ENCODE results near the gene FAN1.

The FAN1 gene

GRCh38 chr15:30921781-30922479, 18.2 kb downstream of the FAN1 start:
- no peak for DNase-seq

- no peak for DNase-seq
Measured at GRCh38 chr15:30922480-30923311, 19.0 kb downstream of the FAN1 start.

DNA sequence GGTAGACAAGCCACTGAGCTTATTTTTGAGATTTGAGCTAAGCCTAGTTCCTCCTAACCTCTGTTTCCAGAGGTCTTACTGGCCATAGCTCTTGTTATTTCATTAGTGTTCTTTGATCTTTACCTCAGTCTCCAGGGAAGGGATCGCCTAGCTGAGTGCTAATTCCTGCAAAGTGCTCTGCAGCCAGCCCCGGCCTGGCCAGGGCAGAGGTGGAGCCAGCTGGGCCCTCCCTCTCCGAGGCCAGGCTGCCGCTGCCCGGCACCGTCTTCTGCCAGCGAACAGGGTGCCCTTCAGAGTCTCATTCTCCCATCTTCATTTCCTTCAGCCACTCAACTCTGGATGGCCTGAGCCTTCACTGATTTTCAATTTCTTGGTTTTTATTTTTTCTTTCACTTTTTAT, 19.7 kb downstream of the FAN1 start:
- DNase-seq, result no peak

DNA sequence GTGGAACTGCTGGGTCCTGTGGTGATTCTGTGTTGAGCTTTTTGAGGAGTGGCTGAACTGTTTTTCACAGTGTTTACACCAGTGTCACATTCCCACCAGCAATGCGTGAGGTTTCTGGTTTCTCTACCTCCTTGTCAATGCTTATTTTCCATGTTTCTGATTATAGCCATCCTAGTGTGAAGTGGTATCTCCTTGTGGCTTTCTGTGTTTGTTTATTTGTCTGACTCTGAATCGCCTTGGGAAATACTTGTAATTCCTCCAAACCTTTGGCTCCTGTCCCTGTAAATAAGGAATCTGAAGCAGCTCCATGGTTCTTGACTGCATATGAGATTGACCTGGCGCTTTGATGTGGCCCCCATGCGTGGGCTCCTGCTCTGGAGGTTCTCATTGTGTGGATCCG, 20.6 kb downstream of the FAN1 start:
- DNase-seq, result no peak

DNA sequence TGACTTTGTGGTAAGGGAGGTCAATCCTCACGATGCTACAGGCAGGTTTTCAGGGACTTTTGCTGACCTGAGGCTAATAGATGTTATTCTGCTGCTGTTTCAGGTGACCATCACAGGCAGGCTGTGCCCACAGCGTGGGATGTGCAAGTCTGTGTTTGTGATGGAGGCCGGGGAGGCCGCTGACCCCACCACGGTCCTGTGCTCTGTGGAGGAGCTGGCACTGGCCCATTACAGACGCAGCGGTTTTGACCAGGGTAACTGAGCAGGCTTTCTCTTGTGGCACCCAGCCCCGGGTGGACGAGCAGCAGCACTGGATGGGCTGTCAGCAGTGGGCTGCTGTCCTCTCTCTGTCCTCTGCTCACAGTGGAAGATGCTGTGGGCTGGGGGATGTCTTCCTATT, 22.0 kb downstream of the FAN1 start:
- DNase-seq, result no peak

- no peak for DNase-seq
Measured at GRCh38 chr15:30926161-30926560, 22.4 kb downstream of the FAN1 start.

GRCh38 chr15:30927148-30927761, 23.5 kb downstream of the FAN1 start:
- DNase-seq, result no peak

- DNase-seq, result no peak
Measured at GRCh38 chr15:30928076-30928475, 24.4 kb downstream of the FAN1 start.

DNA sequence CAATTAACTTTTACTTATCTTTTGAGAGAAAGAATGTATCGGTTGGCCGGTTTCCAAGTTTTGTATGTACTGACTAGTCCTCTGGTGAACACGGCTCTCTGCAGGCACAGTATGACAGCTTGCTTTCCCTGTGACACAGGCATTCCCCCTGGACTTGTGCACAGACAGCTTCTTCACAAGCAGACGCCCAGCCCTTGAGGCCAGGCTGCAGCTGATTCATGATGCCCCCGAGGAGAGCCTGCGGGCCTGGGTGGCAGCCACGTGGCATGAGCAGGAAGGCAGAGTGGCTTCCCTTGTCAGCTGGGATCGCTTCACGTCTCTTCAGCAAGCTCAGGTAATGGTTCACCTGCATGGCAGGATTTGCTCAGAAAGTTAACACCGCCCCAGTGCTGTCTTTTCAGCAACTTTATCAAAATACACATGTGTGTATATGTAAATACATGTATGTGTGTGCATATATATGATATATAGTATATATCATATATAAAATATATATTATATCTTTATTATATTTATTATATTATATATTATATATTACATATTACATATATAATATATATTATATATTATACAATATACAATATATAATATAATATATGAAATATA, 25.5 kb downstream of the FAN1 start:
- DNase-seq, result peak; percentile 84

- no peak for DNase-seq
Measured at GRCh38 chr15:30929982-30930381, 26.3 kb downstream of the FAN1 start.

DNA sequence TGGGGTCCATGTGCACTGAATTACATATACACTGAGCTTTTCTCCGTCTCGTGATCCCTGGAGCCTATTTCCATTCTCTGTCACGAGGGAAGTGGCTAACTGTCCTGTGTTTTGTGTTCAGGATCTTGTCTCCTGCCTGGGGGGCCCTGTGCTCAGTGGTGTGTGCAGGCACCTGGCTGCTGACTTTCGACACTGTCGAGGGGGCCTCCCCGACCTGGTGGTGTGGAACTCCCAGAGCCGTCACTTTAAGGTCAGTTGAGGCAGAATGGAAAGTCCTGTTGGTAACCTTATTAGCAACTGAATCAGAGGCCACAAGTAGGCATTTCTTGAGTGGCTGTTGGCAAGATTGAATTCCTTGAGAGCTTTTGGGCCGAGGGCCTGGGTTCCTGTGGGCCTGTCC, 26.7 kb downstream of the FAN1 start:
- DNase-seq, result no peak

GRCh38 chr15:30933293-30933692, 29.6 kb downstream of the FAN1 start:
- DNase-seq, result no peak

- no peak for DNase-seq
Measured at GRCh38 chr15:30939161-30939560, 35.4 kb downstream of the FAN1 start.

DNA sequence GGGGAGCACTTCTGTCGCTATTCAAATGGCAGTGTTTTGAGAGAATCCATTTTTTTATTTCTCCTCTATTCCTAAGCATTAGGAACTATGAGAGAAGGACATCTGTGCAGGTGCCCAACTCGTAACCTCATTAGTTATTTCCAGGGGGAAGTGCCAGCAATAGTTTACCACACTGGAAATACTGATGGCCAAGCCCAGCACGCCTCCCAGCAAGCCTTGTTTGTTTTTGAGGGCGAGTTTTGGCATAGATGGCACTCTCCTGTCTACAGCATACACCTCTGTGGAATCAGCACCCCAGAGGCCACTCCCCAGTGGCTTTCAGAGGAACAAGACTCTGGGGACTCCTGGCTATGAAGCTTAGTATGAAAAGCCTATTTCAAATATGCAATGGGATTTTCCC, 36.6 kb downstream of the FAN1 start:
- no peak for DNase-seq

- no peak for DNase-seq
Measured at GRCh38 chr15:30941520-30941919, 37.8 kb downstream of the FAN1 start.

DNA sequence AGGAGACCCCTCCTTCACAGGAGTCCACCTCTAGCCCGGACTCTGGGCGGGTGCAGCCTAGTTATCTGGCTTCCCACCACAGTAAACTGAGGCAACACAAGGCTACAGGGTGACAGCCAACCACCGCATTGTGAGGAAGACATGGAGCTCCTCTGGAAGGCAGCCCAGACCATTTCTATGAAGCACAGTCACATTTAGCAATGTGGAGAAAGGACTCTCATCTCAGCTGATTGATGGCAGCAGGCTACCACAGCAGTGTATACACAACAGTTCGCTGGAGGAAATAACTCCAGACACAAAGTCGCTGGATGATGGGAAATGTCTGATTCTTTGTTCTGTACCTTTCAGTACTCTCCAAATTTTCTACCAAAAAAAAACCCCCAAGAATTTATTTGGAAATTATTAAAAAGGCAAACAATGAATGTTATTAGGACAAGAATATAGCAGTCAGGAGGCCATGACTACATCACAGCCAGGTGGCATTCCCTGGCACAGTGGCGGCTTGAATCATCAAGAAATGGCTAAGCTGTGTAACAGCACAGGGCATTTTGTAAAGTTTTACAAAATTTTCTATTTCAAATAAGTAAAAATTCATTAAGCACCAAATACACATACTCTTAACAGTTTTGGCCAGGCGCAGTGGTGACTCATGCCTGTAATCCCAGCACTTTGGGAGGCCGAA, 40.1 kb downstream of the FAN1 start:
- no peak for DNase-seq

DNA sequence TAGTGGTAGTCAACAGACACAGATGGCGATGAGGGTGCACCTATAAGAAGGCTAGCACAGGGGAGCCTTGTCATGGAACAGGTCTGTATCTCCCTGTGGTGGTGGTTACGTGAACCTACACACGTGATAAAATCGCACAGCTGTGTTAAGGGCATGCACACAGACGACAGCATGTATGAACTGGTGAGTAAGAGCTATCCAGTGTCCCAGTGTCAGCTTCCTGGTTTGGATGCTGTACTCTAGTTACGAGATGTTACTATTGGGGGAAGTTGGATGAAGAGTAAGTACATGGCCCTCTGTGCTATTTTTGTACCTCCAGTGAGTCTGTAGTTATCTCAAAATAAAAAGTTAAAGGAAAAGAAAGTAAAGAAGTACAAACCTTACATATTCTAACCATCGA, 49.5 kb downstream of the FAN1 start:
- no peak for DNase-seq

- no peak for DNase-seq
Measured at GRCh38 chr15:30953731-30954378, 50.1 kb downstream of the FAN1 start.

DNA sequence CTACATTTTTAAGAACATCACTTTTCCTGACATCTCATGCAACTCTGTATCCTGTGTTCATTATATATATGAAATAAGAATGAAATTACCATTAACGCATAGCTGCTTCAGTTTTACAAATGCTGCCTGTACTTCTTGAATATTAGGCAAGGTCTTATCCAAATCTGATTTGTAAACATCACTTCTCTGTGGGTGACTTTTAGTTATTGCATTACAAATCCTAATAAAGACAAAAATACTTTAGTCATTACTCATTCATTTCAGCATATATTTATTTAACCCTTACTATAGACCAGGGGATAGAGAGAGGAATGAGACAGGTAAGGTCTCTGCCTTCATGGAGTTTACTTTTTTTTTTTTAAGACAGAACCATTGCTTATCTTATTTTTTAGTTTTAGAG, 51.0 kb downstream of the FAN1 start:
- DNase-seq, result no peak

DNA sequence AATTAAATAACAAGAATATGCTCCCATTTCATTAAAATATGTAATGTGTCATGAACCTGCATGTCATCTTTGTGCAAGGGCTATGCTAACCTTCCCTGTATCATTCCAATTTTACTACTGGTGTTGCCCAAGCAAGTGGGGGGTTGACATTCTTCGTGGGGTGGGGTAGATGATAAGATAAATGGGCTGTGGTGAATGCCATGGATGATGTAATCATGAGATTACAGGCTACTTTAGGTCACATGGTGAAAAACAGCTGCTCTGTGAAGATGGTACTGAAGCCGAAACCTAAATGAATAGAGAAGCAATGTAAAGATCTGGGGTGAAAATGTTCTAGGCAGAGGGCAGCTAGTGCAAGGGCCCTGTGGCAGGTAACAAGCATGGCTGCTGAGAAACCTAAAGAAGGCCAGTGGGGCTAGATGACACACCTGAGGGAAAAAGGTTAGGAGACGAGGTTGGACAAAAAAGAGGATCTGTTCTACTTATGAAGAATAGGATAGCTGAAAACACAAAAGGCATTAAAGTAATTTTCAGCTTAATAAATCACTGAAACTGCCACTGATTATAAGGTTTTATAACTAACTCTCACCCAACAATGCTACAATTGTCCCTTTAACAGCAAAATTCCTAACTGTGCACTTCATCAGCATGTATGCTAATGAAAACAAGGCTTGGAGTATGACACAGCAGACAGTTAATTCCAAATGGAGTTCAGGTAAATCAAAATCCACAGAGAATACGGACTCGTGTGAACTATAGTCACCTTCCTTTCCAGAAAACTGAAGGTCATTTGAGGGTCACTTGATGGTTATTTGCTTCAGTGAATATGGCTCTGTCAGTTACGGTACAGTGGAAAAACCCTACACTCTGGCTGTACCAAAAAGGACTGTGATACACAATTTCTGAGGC, 52.8 kb downstream of the FAN1 start:
- DNase-seq, result no peak

DNA sequence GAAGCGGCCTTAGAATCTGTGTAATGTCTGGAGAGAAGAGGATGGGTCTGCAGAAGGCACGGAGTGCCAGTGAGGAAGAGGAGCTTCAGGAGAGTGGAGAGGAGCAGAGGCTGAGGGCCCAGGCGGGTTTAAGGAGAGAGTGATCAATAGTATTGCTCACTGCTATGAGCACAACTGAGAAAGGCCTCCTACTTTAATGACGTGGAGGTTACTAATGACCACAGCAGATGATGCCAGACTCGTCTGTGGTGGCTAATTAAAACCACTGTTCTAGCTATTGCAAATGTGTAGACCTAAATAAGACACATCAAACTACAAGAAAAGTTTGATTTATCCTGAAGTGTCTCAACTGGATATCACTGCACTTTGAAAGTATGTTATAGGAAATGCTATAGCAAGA, 54.5 kb downstream of the FAN1 start:
- no peak for DNase-seq

All from NCI-H2171 (cell line).